Stimulated activated naive CD8-positive, alpha-beta T cell treated with anti-CD3 and anti-CD28 coated beads, Interleukin-15, amount 100 ng/mL, for 72 hours (primary cell): ENCODE results near the gene DEFB118.
"Not testable (repeated sequence)": the region's sequence is repeated elsewhere in the genome, so short reads cannot be mapped to it uniquely, and the experiment has no call there.

ENCODE experiments used
- ATAC-seq: fragments of 150-1000 bp; cut with Tn5 transposase; 2 replicates; pipeline ENCODE4 v1.10.0; 2021; ENCODE audit warnings: mild to moderate bottlenecking, moderate library complexity
- DNase-seq, 2 donors: peaks; one replicate each; pipeline ENCODE4 v3.0.0; 2021 to 2022
- H3K27ac Mint-ChIP-seq, 2 donors: one replicate each; pipeline ENCODE4 v1.8.0; 2022; ENCODE audit warnings: mild to moderate bottlenecking in 2 of 2, mixed read lengths in 2 of 2, moderate library complexity in 2 of 2
- H3K27me3 Mint-ChIP-seq: one replicate; pipeline ENCODE4 v1.8.0; 2022; ENCODE audit warnings: mixed read lengths
- H3K4me1 Mint-ChIP-seq: one replicate; pipeline ENCODE4 v1.8.0; 2022; ENCODE audit warnings: mild to moderate bottlenecking, mixed read lengths
- H3K4me3 Mint-ChIP-seq, 2 donors: one replicate each; pipeline ENCODE4 v1.8.0; 2022; ENCODE audit warnings: mild to moderate bottlenecking in 2 of 2, mixed read lengths in 2 of 2, moderate library complexity in 1 of 2
- H3K9me3 Mint-ChIP-seq, 2 donors: one replicate each; pipeline ENCODE4 v1.8.0; 2022; ENCODE audit warnings: mixed read lengths in 2 of 2

The DEFB118 gene, protein sequence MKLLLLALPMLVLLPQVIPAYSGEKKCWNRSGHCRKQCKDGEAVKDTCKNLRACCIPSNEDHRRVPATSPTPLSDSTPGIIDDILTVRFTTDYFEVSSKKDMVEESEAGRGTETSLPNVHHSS

DNA sequence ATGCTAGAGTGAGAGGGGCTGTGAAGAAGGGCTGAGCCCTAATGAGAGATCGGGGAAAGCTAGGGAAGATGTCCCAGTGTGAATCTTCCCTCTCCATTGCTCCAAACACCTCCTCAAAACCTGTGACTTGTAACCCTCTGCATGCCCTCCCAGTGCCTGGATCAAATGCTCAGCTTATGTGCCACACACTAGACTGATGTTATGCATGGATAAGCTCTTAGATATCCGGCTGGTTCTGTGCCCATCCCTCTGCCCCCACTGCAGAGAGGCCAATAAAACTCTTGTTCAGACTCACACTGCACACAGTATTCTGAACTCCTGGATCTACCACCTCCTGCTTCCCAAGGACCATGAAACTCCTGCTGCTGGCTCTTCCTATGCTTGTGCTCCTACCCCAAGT, at the start of gene DEFB118:
Gene DEFB118 (plus strand): TSS at position 301 of the 400 bp plus-strand sequence. CDS start 50 bp downstream, at position 351.
- ATAC-seq (no peak), DNase-seq (no peak)
- Mint-ChIP-seq H3K27me3 (no peaks in the 10 kb centered on the region), H3K27ac (no peak within 1 kb of the TSS), H3K4me3 (no peak within 1 kb of the TSS), H3K4me1 (no peaks in the 10 kb centered on the region), H3K9me3 (peaks cover 5 to 13% of the 10 kb centered on the region in 2 donors)

- no peak overlapping the region for H3K27ac Mint-ChIP-seq
- H3K4me3 Mint-ChIP-seq, result no peak overlapping the region
- DNase-seq, result no peak
- no peaks in the 10 kb centered on the region for H3K4me1 Mint-ChIP-seq
- peaks cover 9% of the 10 kb centered on the region for H3K27me3 Mint-ChIP-seq
- no peak for ATAC-seq
- peaks cover 11 to 35% of the 10 kb centered on the region in 2 donors for H3K9me3 Mint-ChIP-seq
Measured at GRCh38 chr20:31322504-31322903, 45.9 kb upstream of the DEFB118 start.

DNA sequence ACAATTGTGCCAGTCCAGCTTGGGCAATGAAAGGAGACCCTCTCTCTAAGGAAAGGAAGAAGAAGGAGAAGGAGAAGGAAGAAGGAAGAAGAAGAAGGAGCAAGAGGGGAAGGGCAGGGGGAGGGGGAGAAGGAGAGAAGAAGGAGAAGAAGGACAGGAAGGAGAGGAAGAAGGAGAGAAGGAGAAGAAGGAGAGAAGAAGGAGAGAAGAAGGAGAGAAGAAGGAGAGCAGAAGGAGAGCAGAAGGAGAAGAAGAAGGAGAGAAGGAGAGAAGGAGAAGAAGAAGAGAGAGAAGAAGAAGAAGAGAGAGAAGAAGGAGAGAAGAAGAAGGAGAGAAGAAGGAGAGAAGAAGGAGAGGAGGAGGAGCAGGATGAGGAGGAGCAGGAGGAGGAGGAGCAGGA, 37.5 kb upstream of the DEFB118 start:
- Mint-ChIP-seq H3K9me3 (peaks cover 16 to 26% of the 10 kb centered on the region in 2 donors), H3K27me3 (no peaks in the 10 kb centered on the region), H3K27ac (no peak overlapping the region), H3K4me1 (no peaks in the 10 kb centered on the region), H3K4me3 (no peak overlapping the region)
- DNase-seq (no peak), ATAC-seq (no peak)

DNA sequence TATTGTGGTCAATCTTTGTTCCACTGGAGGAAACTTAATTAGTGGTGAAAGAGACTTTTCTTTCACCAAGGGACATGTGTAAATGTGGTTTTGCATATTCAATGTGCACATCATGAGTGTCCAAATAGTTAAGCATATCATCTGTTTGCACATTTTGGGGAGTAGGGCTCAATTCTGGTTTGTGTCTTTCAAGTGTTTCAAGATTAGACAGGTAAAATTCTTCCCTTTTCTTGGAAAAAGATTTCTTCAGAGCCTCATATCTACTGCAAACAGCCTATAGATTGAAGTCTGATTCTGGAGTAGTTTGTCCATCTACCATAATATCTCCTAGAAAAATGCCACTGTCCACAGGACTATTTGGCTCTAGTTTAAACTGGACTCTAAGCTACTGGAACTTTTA, 26.9 kb upstream of the DEFB118 start:
- ATAC-seq (no peak), DNase-seq (no peak)
- no peaks in the 10 kb centered on the region for H3K27me3 Mint-ChIP-seq
- no peaks in the 10 kb centered on the region for H3K9me3 Mint-ChIP-seq
- H3K4me3 Mint-ChIP-seq, result no peak overlapping the region
- H3K27ac Mint-ChIP-seq, result no peak overlapping the region
- H3K4me1 Mint-ChIP-seq, result no peaks in the 10 kb centered on the region

DNA sequence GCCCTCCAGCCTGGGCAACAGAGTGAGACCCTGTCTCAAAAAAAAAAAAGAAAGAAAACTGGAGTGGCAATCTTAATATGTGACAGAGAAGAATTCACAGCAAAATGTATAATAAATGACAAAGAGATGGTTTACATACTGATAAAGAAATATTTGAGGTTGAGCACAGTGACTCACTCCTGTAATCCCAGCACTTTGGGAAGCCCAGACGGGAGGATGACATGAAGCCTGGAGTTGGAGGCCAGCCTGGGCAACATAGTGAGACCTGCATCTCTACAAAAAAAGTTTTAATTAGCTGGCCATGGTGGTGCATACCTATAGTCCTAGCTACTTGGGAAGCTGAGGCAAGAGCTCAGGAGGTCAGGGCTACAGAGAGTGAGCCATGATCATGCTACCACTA, 12.4 kb upstream of the DEFB118 start:
- H3K27ac Mint-ChIP-seq, result no peak overlapping the region
- ATAC-seq (no peak), DNase-seq (no peak)
- H3K9me3 Mint-ChIP-seq, result no peaks in the 10 kb centered on the region
- H3K27me3 Mint-ChIP-seq, result no peaks in the 10 kb centered on the region
- no peaks in the 10 kb centered on the region for H3K4me1 Mint-ChIP-seq
- H3K4me3 Mint-ChIP-seq, result no peak overlapping the region

DNA sequence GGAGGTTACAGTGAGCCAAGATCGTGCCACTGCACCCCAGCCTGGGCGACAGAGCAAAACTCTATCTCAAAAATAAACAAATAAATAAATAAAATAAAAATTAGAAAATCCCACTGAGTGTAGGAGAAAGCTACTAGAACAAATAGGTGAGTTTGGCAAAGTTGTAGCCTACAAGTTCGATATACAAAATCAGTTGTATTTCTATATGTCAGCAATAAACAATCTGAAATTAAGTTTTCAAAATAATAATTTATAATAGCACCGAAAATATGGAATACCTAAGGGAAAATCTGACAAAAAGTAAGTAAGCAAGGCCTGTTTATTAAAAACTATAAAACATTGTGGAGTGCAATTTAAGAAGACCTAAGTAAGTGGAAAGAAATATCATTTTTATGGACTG, 5.1 kb upstream of the DEFB118 start:
- DNase-seq (no peak), ATAC-seq (no peak)
- H3K9me3 Mint-ChIP-seq, result peaks cover 5 to 13% of the 10 kb centered on the region in 2 donors
- no peak overlapping the region for H3K4me3 Mint-ChIP-seq
- no peak overlapping the region for H3K27ac Mint-ChIP-seq
- H3K27me3 Mint-ChIP-seq, result no peaks in the 10 kb centered on the region
- H3K4me1 Mint-ChIP-seq, result no peaks in the 10 kb centered on the region

- H3K4me3 Mint-ChIP-seq, H3K4me1 Mint-ChIP-seq, H3K27me3 Mint-ChIP-seq, H3K27ac Mint-ChIP-seq, DNase-seq, ATAC-seq: not testable (repeated sequence)
- H3K9me3 Mint-ChIP-seq, result peaks cover 5 to 13% of the 10 kb centered on the region in 2 donors
Measured at GRCh38 chr20:31364272-31364671, 4.1 kb upstream of the DEFB118 start.

- H3K9me3 Mint-ChIP-seq, result peaks cover 7 to 15% of the 10 kb centered on the region in 2 donors
- DNase-seq (no peak), ATAC-seq (no peak)
- no peaks in the 10 kb centered on the region for H3K4me1 Mint-ChIP-seq
- no peak overlapping the region for H3K4me3 Mint-ChIP-seq
- H3K27ac Mint-ChIP-seq, result no peak overlapping the region
- no peaks in the 10 kb centered on the region for H3K27me3 Mint-ChIP-seq
Measured at GRCh38 chr20:31374346-31374745, 5.9 kb downstream of the DEFB118 start.

DNA sequence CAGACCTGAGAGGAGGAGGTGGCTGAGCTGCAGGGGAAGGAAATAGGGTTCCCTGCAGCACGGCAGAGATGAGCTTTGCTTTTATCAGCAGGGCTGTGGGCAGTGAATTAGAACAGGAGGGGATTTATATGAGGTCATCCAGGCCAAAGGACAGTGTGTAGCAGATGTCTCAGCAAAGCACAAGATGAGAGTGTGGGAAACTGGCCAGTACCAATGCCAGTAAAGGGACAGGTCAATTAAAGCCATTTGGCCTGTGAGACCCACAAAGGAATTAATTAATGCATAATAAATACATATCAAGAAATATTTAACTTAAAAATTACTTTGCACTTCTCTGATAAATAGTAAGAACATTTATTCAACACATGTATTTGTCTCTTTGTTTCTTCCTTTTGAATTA, 22.1 kb downstream of the DEFB118 start, which contains the start of gene DEFB119:
Gene DEFB119 (minus strand): TSS at position 101 of the 400 bp plus-strand sequence. CDS start 107 bp downstream, outside the sequence.
- H3K4me1 Mint-ChIP-seq, result no peaks in the 10 kb centered on the region

DNA sequence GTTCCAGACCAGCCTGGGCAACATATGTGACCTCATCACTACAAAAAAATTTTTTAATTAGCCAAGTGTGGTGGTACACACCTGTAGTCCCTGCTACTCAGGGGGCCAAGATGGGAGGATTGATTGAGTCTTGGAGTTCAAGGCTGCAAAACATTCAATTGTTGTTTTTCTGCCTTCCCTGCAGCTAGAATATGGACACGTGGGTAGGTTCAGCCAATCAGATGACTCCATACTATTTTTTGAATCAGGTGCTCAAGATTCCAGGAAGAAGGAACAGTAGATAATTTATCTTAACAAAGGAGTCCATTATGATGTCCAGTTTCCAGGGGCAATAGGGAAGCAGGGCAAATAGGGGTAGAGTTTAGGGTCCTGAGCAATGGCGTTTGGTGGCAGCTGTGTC, 24.4 kb downstream of the DEFB118 start:
- H3K4me1 Mint-ChIP-seq, result no peaks in the 10 kb centered on the region
- H3K4me3 Mint-ChIP-seq, result no peak overlapping the region
- no peaks in the 10 kb centered on the region for H3K9me3 Mint-ChIP-seq
- ATAC-seq (no peak), DNase-seq (no peak)
- peaks cover 35% of the 10 kb centered on the region for H3K27me3 Mint-ChIP-seq
- no peak overlapping the region for H3K27ac Mint-ChIP-seq

More for the DNA sequence above, 22.1 kb downstream of the DEFB118 start, which contains the start of gene DEFB119:
- ATAC-seq, result no peak
- DNase-seq, result no peak
- Mint-ChIP-seq H3K4me3 (no peak within 1 kb of the TSS), H3K27me3 (peaks cover 22% of the 10 kb centered on the region), H3K27ac (peak within 1 kb of the TSS in 1 of 2 donors; percentile 4), H3K9me3 (no peaks in the 10 kb centered on the region)

GRCh38 chr20:31394900-31395299, 26.5 kb downstream of the DEFB118 start:
- ATAC-seq (no peak), DNase-seq (no peak)
- no peaks in the 10 kb centered on the region for H3K9me3 Mint-ChIP-seq
- no peak overlapping the region for H3K4me3 Mint-ChIP-seq
- no peak overlapping the region for H3K27ac Mint-ChIP-seq
- H3K27me3 Mint-ChIP-seq, result peaks cover 18% of the 10 kb centered on the region
- no peaks in the 10 kb centered on the region for H3K4me1 Mint-ChIP-seq

GRCh38 chr20:31403886-31404285, 35.5 kb downstream of the DEFB118 start:
- Mint-ChIP-seq H3K27me3 (peaks cover 5% of the 10 kb centered on the region), H3K27ac (no peak overlapping the region), H3K4me3 (no peak overlapping the region), H3K4me1 (no peaks in the 10 kb centered on the region), H3K9me3 (no peaks in the 10 kb centered on the region)
- DNase-seq (no peak), ATAC-seq (no peak)

DNA sequence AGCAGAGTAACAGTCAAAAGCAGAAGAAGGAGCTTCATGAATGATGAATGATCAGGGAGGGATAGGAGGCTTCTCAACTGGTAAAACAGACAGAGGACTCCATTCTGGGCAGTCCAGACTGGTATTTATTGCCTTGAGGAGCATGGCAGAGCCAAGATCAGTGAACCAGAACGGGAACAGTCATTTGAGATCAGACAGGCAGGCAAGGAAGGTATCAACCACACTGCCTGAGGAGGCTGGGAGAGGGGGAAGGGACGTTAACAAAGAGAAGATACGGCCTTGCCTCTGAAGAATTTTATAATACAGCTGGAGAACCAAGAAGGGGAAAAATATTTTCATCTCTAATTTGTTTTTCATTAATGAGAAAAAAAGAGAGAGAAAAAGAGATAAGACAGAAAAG, 37.7 kb downstream of the DEFB118 start, which contains the start of gene DEFB121:
Gene DEFB121 (minus strand): TSS at position 101 of the 400 bp plus-strand sequence. CDS start 63 bp downstream, at position 38.
- Mint-ChIP-seq H3K9me3 (no peaks in the 10 kb centered on the region), H3K27ac (no peak within 1 kb of the TSS), H3K4me1 (no peaks in the 10 kb centered on the region), H3K4me3 (no peak within 1 kb of the TSS), H3K27me3 (peaks cover 5% of the 10 kb centered on the region)
- ATAC-seq (no peak), DNase-seq (no peak)

DNA sequence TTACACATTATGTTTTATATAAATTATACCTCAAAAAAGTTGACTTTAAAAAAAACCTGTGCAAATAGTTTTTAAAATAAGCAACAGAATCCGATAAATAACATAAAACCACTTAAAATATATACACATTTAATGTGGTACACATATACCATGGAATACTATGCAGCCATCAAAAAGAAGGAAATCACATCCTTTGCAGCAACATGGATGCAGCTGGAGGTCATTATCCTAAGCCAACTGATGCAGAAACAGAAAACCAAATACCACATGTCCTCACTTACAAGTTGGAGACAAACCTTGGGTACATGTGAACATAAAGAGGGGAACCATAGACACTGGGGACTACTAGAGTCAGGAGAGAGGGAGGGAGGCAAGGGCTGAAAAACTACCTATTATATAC, 41.6 kb downstream of the DEFB118 start:
- H3K27me3 Mint-ChIP-seq, result peaks cover 12% of the 10 kb centered on the region
- H3K27ac Mint-ChIP-seq, result no peak overlapping the region
- H3K4me1 Mint-ChIP-seq, result no peaks in the 10 kb centered on the region
- ATAC-seq (no peak), DNase-seq (no peak)
- no peaks in the 10 kb centered on the region for H3K9me3 Mint-ChIP-seq
- no peak overlapping the region for H3K4me3 Mint-ChIP-seq

- ATAC-seq (no peak), DNase-seq (no peak)
- Mint-ChIP-seq H3K4me1 (no peaks in the 10 kb centered on the region), H3K4me3 (no peak overlapping the region), H3K9me3 (peaks cover 5 to 7% of the 10 kb centered on the region in 2 donors), H3K27ac (no peak overlapping the region), H3K27me3 (peaks cover 17% of the 10 kb centered on the region)
Measured at GRCh38 chr20:31414381-31414780, 46.0 kb downstream of the DEFB118 start.

DNA sequence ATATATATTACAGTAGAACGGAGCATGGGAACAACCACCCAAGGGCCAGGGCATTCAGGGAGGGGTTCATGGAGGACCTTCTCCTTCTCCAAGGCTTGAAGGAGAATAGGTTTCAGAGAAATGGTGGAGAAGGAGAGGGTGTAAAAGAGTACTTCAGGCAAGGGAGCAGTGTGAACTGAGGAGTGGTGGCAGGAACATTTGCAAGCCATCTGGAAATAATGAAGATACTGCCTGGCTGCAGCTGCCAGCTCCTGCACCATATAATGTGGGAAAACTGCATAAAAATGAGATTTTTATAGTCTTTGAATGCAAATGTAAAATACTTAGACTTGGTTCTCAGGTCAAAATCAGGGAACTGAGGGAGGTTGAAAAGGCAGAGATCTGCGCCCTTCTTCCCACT, 47.3 kb downstream of the DEFB118 start:
- peaks cover 5 to 7% of the 10 kb centered on the region in 2 donors for H3K9me3 Mint-ChIP-seq
- no peak overlapping the region for H3K27ac Mint-ChIP-seq
- H3K4me1 Mint-ChIP-seq, result no peaks in the 10 kb centered on the region
- no peak overlapping the region for H3K4me3 Mint-ChIP-seq
- DNase-seq (no peak), ATAC-seq (no peak)
- H3K27me3 Mint-ChIP-seq, result peaks cover 17% of the 10 kb centered on the region

DNA sequence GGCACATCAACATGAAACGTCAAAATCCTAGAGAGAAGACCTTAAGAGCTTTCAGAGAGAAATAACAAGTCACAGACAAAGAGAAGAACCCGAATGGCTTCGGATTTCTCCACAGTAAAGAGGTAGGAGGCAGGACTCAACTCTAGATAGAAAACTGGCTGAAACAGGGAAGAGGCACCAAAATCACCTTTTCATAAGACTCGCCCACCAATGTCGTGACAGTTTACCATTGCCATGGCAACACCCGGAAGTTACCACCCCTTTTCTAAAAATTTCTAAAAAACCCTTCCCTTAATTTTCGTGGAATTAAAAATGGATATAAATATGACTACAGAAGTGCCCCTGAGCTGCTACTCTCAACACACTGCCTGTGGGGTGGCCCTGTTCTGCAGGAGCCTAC, 49.9 kb downstream of the DEFB118 start:
- Mint-ChIP-seq H3K9me3 (peaks cover 5 to 7% of the 10 kb centered on the region in 2 donors), H3K4me3 (no peak overlapping the region), H3K4me1 (no peaks in the 10 kb centered on the region), H3K27ac (no peak overlapping the region), H3K27me3 (peaks cover 25% of the 10 kb centered on the region)
- DNase-seq, result no peak
- no peak for ATAC-seq
